Measurements from ENCODE around the gene WIPF1.

GRCh38 chr2:174611006-174611405 lies 13.4 kb upstream of the WIPF1 start:
- no peak for TF ChIP-seq CTCF (IDR thresholded peaks at IDR 0.05; ENCODE audit: low read depth, low read length)
- TF ChIP-seq EZH2phosphoT487 (IDR thresholded peaks at IDR 0.05; ENCODE audit: low read depth): no peak

All from OCI-LY3 (cell line).